NCI-H774 (cell line): ENCODE results near the gene GALNT18.

Experiments used
- DNase-seq: peaks from one replicate; lab custom pipeline; 2025; lab: John Stamatoyannopoulos, UW

Gene GALNT18

GRCh38 chr11:11499300-11499699, 122.5 kb downstream of the GALNT18 start:
- DNase-seq, result no peak

GRCh38 chr11:11498195-11498594, 123.6 kb downstream of the GALNT18 start:
- no peak for DNase-seq

- no peak for DNase-seq
These were observed 124.9 kb downstream of the GALNT18 start for GRCh38 chr11:11496879-11497278.

- DNase-seq, result no peak
These were observed 127.5 kb downstream of the GALNT18 start for GRCh38 chr11:11494348-11494747.

- DNase-seq, result no peak
These were observed 128.1 kb downstream of the GALNT18 start for GRCh38 chr11:11493698-11494097.

DNA sequence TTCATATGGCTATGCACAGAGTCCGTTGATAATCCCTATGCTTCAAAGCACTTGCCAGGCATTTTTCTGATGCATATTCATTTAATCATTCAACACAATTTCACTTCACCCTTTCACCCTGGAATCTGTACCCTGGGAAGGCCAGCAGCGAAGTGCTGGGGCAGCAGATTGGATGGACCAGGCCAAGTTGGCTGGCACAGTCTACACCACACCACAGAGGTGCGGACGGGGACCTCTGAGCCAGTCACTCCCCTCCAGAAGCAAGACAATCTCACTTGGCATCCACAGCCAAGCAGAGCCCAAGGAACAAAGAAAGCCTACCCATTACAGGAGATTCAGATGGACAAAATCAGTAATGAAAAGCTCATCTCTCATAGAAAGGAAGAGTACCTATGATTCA, 130.2 kb downstream of the GALNT18 start:
- DNase-seq, result no peak

GRCh38 chr11:11491014-11491413, 130.8 kb downstream of the GALNT18 start:
- DNase-seq, result no peak

DNA sequence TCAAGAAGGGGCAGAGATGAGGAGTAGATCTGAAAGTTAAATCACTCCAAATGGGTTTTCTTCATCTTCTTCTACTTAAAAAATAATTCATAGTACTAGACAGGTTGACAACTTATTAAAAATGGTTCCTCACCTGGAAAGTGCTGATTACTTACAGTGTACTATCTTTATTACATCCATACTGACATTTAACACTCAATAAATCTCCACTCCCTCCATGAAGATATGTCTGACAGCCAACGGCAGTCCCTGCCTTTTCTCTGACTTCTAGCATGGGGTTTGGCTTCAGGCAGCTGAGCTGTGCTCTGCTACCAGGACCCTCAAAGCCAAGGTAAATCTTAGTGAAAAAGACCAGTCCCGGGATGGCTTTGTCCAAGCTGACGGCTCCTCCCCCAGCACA, 135.4 kb downstream of the GALNT18 start:
- DNase-seq, result no peak

DNA sequence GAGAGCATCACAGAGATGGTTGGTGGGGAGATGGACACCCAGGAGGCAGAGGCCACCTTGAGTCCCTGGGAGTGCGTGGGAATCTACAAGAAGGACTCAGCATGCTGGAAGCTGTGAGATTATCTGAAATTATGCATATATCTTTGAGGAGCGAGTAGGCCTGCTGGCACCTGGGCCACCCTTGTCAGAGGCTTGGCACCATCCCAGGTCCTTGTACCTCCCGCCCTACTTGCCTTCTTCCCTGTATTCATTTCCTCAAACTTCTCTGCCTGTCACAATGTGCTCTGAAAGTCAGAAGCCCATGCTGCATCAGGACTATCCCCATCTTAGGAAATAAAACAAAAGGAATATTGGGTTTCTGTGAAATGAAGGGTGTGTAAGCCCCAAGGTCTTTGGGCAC, 135.8 kb downstream of the GALNT18 start:
- DNase-seq, result no peak

GRCh38 chr11:11483627-11484026, 138.2 kb downstream of the GALNT18 start:
- no peak for DNase-seq

DNA sequence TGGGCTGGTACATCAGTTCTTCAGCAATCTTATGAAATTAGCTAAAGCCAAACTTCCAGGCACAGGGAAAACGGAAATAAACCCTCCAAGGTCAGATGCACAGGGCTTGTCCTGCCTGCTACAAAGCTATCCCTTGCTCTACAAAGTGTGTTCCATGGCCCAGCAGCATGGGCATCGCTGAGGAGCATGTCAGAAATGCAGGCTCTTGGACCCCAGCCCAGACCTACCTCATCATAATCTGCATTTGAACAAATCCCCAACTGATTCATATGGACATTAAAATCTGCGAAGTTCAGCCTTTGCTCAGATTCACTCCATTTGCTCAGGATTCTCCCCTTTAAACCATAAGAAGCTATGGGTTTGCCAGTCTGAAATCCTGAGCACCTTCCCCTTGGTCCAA, 139.1 kb downstream of the GALNT18 start:
- DNase-seq, result no peak

- no peak for DNase-seq
These were observed 140.4 kb downstream of the GALNT18 start for GRCh38 chr11:11481371-11481770.

DNA sequence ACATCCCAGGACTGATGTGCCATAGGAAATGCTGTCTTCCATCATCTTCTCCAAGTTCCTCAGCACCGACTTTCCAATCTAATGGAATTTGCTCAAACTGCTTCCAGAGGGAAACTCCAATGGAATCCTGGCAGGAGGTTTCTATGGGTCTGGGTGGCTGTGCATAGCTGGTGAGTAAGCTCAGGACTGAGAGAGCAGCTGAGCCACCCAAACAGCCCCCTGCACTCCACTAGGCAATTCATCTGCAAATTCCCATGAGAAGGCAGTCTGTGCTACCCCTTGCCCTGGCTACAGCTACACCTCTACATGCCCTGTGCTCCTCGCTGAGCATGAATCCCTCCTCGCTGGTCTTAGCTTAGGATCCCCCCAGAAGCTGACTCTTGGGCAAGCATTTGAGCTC, 140.8 kb downstream of the GALNT18 start:
- no peak for DNase-seq

- DNase-seq, result no peak
These were observed 143.1 kb downstream of the GALNT18 start for GRCh38 chr11:11478687-11479086.

GRCh38 chr11:11477695-11478420, 143.9 kb downstream of the GALNT18 start:
- DNase-seq, result no peak

DNA sequence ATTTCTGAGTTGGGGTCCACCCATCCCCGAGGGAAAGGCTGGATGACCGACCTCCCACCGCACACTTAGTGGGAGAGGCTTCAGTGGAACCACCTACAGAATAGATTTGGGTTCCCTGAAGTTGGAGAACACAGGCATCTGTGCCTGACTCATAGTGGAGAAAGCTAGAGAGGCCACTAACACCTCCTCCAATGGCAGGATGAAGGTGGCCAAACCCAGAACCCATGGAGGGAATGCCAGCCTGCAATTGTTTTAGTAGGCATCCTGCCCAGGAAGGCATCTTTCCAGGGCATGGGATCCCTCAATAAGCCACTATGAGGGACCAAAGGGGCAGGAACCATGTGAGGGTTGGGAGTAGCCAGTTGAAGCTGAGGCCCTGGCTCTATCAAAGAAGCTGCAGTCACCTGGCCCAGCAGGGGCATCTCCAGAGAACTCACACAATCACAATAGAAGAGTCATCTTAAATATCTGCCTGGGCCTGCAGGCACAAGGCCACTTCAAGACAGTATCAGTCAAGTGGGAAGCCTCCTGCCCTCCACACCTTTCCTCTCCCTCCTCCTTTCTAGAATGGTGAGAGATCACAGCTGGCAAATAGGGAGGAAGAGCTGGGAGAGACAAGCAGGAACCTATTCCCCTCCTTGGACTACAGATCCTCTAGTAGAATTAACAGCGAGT, 144.7 kb downstream of the GALNT18 start:
- no peak for DNase-seq

GRCh38 chr11:11476499-11476898, 145.3 kb downstream of the GALNT18 start:
- no peak for DNase-seq

DNA sequence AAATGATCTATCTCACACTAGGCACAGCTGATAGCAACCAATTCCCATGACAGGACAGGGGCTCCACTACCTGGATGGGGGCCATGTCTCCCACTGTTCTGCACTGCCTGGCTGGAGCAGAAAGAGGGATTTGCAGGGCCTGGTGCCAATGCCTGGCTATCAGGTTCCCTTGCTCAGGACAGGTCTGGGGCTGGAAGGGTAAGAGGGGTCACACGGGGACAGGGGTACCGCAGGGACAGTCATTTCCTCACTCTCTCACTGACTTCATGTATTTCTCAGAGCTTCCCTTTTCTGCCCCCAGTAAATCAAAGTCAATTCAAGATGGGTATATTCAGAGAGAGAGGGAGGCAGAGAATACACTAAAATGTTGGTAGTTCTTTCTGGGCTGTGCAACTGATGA, 149.7 kb downstream of the GALNT18 start:
- DNase-seq, result no peak

- DNase-seq, result no peak
These were observed 150.6 kb downstream of the GALNT18 start for GRCh38 chr11:11471201-11471600.

GRCh38 chr11:11468954-11469353, 152.9 kb downstream of the GALNT18 start:
- no peak for DNase-seq

DNA sequence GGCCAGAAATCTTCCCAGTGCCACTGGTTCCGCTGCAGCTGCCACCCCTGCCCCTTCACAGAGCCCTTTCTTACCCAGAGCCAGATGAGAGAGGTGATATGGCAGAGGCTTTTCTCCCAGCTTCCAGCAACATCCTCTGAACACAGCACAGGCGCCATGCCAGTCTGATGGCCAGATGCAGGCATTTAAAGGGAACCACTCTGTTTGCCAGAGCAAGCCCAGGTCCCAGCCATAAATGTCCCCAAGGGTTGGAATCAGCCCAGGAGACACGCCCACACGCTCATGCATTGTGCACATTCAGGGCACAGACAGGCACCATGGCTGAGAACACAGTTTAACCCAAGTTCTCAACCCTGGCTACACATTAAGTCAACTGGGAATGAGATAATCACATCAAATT, 154.5 kb downstream of the GALNT18 start:
- DNase-seq, result no peak

DNA sequence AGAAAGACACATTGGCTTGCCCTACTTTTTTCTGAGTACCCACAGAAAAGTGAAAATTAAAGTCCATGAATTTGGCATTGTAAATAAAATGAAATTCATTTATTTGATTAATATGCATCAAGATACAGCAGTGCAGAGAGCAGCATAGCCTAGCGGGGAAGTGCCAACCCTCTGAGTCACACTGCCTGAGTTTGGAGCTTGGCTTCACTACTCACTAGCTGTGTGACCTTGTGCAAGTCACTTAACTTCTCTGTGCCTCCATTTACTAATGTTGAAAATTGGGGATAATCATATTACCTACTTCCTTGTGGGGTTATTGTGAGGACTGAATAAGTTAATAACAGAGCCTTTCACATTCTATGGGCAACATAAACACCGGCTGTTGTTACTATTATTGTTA, 157.2 kb downstream of the GALNT18 start:
- no peak for DNase-seq

DNA sequence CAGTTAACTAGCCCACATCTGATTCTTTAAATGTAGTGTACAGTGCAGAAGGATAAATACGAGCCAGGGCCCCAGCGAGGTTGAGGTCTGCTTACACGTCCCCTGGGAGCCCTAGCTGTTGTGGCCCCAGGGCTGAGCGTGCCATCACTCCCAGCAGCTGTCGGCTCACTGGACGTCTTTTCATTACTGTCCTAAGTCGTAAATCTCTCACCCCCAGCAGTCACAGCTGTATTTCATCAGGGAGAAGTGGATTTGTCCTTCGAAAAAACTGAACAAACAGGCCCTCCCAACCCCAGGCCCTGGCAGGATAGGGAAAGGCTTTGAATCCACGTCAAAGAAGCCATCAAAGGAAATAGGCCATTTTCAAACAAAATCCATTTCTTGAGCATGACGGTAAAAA, 158.4 kb downstream of the GALNT18 start:
- no peak for DNase-seq

DNA sequence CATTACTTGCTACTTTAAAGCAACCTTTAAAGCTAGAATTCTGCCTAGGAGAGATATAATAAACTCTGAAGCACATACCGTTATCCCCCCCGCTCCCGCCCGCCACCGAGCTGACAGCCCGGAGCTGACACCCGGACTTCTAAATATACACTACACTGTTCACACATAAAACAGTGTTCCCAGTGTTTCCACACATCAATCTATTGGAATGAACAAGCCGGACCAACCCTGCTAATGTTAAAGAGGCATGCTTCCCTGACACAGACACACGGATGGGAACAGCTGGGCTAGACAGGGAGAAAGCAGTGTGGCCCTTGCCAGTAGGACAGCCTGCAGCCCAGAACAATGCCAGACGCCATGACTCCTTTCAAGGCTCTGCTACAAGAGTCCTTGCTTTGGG, 160.3 kb downstream of the GALNT18 start:
- no peak for DNase-seq
